A673 (cell line): Measurements from ENCODE around the gene GID4. TPM values are rescaled to one million over a fixed set of nuclear protein-coding genes. Genes with fewer than 3 reads are reported as not detected.
A peak's percentile ranks its signal among the peaks of the same experiment; 100 is the strongest.

Experiments used
- BruUV-seq: library from RNA; stranded (reverse); fragments of 400-500 nt; replicated peaks from 2 replicates; lab custom pipeline; 2021; lab: Mats Ljungman, UMichigan
- CTCF ChIA-PET: fragments of 300-600 bp; sonication (Branson Sonifier 250); formaldehyde crosslinking; loops from one replicate; lab custom pipeline; 2022; ENCODE audit warnings: antibody characterized with exemption; lab: Charles Lee
- POLR2A ChIA-PET: fragments of 300-600 bp; sonication (Branson Sonifier 250); formaldehyde crosslinking; loops from one replicate; lab custom pipeline; 2022; ENCODE audit warnings: antibody characterized with exemption; ENCODE audit not compliant: low non-redundant PET; lab: Charles Lee
- DNase-seq: peaks from one replicate; pipeline ENCODE4 v3.0.0-alpha.2; 2015; ENCODE audit warnings: low spot score
- H3K27ac ChIP-seq: fragments of 200-600 bp; sonication (generic); 2 replicates; pipeline ENCODE4 v1.5.1; 2016; ENCODE audit warnings: mixed run types, low read depth, mild to moderate bottlenecking, mixed read lengths, antibody characterized with exemption, low read length; ENCODE audit not compliant: poor library complexity, severe bottlenecking
- H3K27me3 ChIP-seq: fragments of 200-600 bp; sonication (generic); replicated peaks from 2 replicates; pipeline ENCODE4 v1.6.1; 2017; ENCODE audit warnings: mixed run types, low read depth, mild to moderate bottlenecking, mixed read lengths, antibody characterized with exemption, low read length; ENCODE audit not compliant: insufficient read depth, poor library complexity
- H3K36me3 ChIP-seq: fragments of 200-600 bp; sonication (generic); 2 replicates; pipeline ENCODE4 v1.6.1; 2016; ENCODE audit warnings: mixed run types, mild to moderate bottlenecking, mixed read lengths, antibody characterized with exemption, low read length; ENCODE audit not compliant: insufficient read depth, poor library complexity, severe bottlenecking
- H3K4me1 ChIP-seq: fragments of 200-600 bp; sonication (generic); 2 replicates; pipeline ENCODE4 v1.6.1; 2017; ENCODE audit warnings: mixed run types, mild to moderate bottlenecking, mixed read lengths, antibody characterized with exemption, low read length; ENCODE audit not compliant: insufficient read depth, poor library complexity, severe bottlenecking
- H3K4me3 ChIP-seq: fragments of 200-600 bp; sonication (generic); 2 replicates; pipeline ENCODE4 v1.5.1; 2016; ENCODE audit warnings: low read depth, mixed run types, mild to moderate bottlenecking, mixed read lengths, low read length; ENCODE audit not compliant: poor library complexity, severe bottlenecking
- H3K9me3 ChIP-seq: fragments of 200-600 bp; sonication (generic); 2 replicates; pipeline ENCODE4 v1.6.1; 2016; ENCODE audit warnings: mixed run types, low read depth, mild to moderate bottlenecking, mixed read lengths, antibody characterized with exemption, low read length; ENCODE audit not compliant: poor library complexity, severe bottlenecking
- CTCF ChIP-seq: fragments of 300-800, 200-600 bp; sonication (generic); conservative IDR thresholded peaks from 2 replicates; pipeline ENCODE4 v1.5.1; 2017; ENCODE audit warnings: low read depth, mild to moderate bottlenecking, antibody characterized with exemption, low read length, moderate library complexity, mixed read lengths
- EZH2 ChIP-seq: fragments of 200-600 bp; sonication (generic); IDR thresholded peaks from 2 replicates; pipeline ENCODE4 v1.6.1; 2017; ENCODE audit warnings: borderline replicate concordance, low read depth, mild to moderate bottlenecking, mixed read lengths, antibody characterized with exemption, low read length; ENCODE audit not compliant: poor library complexity, severe bottlenecking
- intact Hi-C: fragments of 100-400 bp; cut with micrococcal nuclease; formaldehyde crosslinking; loops from one replicate; pipeline ENCODE4 v1.10.0; 2022; ENCODE audit not compliant: unreplicated experiment
- total RNA-seq: library from RNA; stranded (reverse); gene quantifications from 2 replicates; pipeline ENCODE4 v1.2.3, GENCODE V29; 2021

GID4 gene
- total RNA-seq, 1 experiment from 2014 or later: 14.0 TPM

- TF ChIP-seq CTCF: no peak
- no peak for TF ChIP-seq EZH2
- CTCF ChIA-PET: no interaction called here
- Histone ChIP-seq H3K27me3 (no peaks in the 10 kb centered on the region), H3K4me1 (no peaks in the 10 kb centered on the region), H3K36me3 (peaks cover 1% of the 10 kb centered on the region), H3K4me3 (peak overlapping the region; percentile 80), H3K27ac (peak overlapping the region; percentile 80), H3K9me3 (no peaks in the 10 kb centered on the region)
- no TSS peak for BruUV-seq
- intact Hi-C loops: no loop called here
- no peak for DNase-seq
- POLR2A ChIA-PET: no interaction called here
Measured at GRCh38 chr17:18040261-18040858, 1.2 kb downstream of the GID4 start.

GRCh38 chr17:18041776-18042175, 2.6 kb downstream of the GID4 start:
- ChIA-PET POLR2A (no interaction called here), CTCF (no interaction called here)
- no peaks in the 10 kb centered on the region for H3K4me1 ChIP-seq
- peaks cover 6% of the 10 kb centered on the region for H3K36me3 ChIP-seq
- TF ChIP-seq EZH2 (no peak), CTCF (no peak)
- intact Hi-C loops: no loop called here
- no peaks in the 10 kb centered on the region for H3K9me3 ChIP-seq
- H3K4me3 ChIP-seq: no peak overlapping the region
- no TSS peak for BruUV-seq
- no peaks in the 10 kb centered on the region for H3K27me3 ChIP-seq
- no peak overlapping the region for H3K27ac ChIP-seq
- DNase-seq: no peak

GRCh38 chr17:18042983-18043382, 3.8 kb downstream of the GID4 start:
- peaks cover 11% of the 10 kb centered on the region for H3K36me3 ChIP-seq
- ChIA-PET CTCF (no interaction called here), POLR2A (no interaction called here)
- no peaks in the 10 kb centered on the region for H3K4me1 ChIP-seq
- no peaks in the 10 kb centered on the region for H3K9me3 ChIP-seq
- intact Hi-C loops: no loop called here
- TF ChIP-seq EZH2 (no peak), CTCF (no peak)
- DNase-seq: no peak
- H3K27ac ChIP-seq: no peak overlapping the region
- no peak overlapping the region for H3K4me3 ChIP-seq
- H3K27me3 ChIP-seq: no peaks in the 10 kb centered on the region
- no TSS peak for BruUV-seq
